Measurements from ENCODE around the gene OSBPL2.
A peak's percentile ranks its signal among the peaks of the same experiment; 100 is the strongest.

The OSBPL2 gene

DNA sequence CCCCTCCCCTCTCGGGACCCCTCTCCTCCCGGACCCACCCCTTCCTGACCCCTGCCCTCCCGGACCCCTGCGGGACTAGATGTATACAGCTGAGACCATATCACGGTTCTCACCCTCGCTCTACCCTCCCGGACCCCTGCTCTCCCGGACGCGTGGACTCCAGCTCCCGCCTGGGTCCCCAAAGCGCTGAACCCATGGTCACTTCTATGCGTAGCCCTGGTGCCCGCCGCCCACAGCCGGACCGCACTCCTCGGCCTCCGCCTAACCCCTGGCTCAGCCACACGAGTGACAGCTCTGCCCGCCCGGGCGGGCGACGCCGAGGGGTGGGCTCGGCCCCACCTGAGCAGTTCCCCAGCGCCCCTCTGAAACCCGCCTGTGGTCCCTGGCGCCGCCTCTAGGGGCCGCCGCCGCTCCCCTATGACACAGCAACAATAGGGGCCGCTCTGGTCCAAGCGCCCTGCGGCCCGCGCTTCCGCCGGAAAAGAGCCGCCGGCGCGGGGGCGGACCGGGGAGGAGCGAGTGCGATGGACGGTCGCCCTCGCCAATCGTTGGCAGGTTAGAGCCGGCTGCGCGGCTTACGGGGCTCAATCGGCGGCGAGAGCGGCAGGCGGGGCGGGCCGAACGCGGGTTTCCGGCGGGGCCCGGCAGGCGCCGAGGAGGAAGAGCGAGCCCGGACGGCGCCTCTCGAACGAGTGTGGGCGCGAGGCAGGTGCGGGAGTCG lies 64.2 kb downstream of the OSBPL2 start, which contains the start of gene ADRM1 (continued):
- peak; percentile 97 for TF ChIP-seq KLF8 (tag by site-specific recombination; IDR thresholded peaks at IDR 0.05)
- no peak for TF ChIP-seq ZNF354C (tag by site-specific recombination; IDR thresholded peaks at IDR 0.05; ENCODE audit: borderline replicate concordance, low read depth)
- TF ChIP-seq PRDM1 (tag by site-specific recombination; IDR thresholded peaks at IDR 0.05) = no peak
- TF ChIP-seq KLF10 (tag by site-specific recombination; IDR thresholded peaks at IDR 0.05) = peak; percentile 75
- 0 out of 2 replicates have a peak, but pooled peaks have one; percentile 30 for TF ChIP-seq ZNF660 (tag by site-specific recombination; IDR thresholded peaks at IDR 0.05)
- no peak for TF ChIP-seq ZNF416 (tag by site-specific recombination; IDR thresholded peaks at IDR 0.05)
- TF ChIP-seq ZNF664 (tag by site-specific recombination; IDR thresholded peaks at IDR 0.05) = no peak
- TF ChIP-seq ZNF560 (tag by site-specific recombination; IDR thresholded peaks at IDR 0.05; ENCODE audit: borderline replicate concordance) = no peak
- TF ChIP-seq, protein P1, sequence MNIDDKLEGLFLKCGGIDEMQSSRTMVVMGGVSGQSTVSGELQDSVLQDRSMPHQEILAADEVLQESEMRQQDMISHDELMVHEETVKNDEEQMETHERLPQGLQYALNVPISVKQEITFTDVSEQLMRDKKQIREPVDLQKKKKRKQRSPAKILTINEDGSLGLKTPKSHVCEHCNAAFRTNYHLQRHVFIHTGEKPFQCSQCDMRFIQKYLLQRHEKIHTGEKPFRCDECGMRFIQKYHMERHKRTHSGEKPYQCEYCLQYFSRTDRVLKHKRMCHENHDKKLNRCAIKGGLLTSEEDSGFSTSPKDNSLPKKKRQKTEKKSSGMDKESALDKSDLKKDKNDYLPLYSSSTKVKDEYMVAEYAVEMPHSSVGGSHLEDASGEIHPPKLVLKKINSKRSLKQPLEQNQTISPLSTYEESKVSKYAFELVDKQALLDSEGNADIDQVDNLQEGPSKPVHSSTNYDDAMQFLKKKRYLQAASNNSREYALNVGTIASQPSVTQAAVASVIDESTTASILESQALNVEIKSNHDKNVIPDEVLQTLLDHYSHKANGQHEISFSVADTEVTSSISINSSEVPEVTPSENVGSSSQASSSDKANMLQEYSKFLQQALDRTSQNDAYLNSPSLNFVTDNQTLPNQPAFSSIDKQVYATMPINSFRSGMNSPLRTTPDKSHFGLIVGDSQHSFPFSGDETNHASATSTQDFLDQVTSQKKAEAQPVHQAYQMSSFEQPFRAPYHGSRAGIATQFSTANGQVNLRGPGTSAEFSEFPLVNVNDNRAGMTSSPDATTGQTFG (tag by site-specific recombination; IDR thresholded peaks at IDR 0.05; ENCODE audit: borderline replicate concordance) = no peak
- TF ChIP-seq, protein P2, sequence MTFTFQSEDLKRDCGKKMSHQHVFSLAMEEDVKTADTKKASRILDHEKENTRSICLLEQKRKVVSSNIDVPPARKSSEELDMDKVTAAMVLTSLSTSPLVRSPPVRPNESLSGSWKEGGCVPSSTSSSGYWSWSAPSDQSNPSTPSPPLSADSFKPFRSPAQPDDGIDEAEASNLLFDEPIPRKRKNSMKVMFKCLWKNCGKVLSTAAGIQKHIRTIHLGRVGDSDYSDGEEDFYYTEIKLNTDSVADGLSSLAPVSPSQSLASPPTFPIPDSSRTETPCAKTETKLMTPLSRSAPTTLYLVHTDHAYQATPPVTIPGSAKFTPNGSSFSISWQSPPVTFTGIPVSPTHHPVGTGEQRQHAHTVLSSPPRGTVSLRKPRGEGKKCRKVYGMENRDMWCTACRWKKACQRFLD (tag by site-specific recombination; IDR thresholded peaks at IDR 0.05) = no peak
- TF ChIP-seq ZNF677 (tag by site-specific recombination; IDR thresholded peaks at IDR 0.05) = no peak
- TF ChIP-seq ZNF626 (tag by site-specific recombination; IDR thresholded peaks at IDR 0.05) = no peak
- no peak for TF ChIP-seq ZNF366 (tag by site-specific recombination; conservative IDR thresholded peaks at IDR 0.05)
- TF ChIP-seq ZBTB20 (tag by site-specific recombination; IDR thresholded peaks at IDR 0.05) = peak; percentile 84
- TF ChIP-seq GFI1B (tag by site-specific recombination; IDR thresholded peaks at IDR 0.05) = no peak
- TF ChIP-seq ZNF521 (tag by site-specific recombination; IDR thresholded peaks at IDR 0.05) = no peak
- no peak for TF ChIP-seq SALL2 (tag by site-specific recombination; IDR thresholded peaks at IDR 0.05; ENCODE audit: borderline replicate concordance)
- TF ChIP-seq TCF7L2 (IDR thresholded peaks at IDR 0.05; ENCODE audit: borderline replicate concordance, low read depth, low read length) = no peak
- peak; percentile 30; the same call in 1 of the 2 replicates for TF ChIP-seq ZNF596 (tag by site-specific recombination; IDR thresholded peaks at IDR 0.05)
- TF ChIP-seq ZNF670 (tag by site-specific recombination; IDR thresholded peaks at IDR 0.05; ENCODE audit: low read depth) = no peak
- TF ChIP-seq ZNF175 (tag by site-specific recombination; IDR thresholded peaks at IDR 0.05) = no peak
- peak; percentile 87 for TF ChIP-seq ZFHX2 (tag by site-specific recombination; conservative IDR thresholded peaks at IDR 0.05)
- TF ChIP-seq, protein P3, sequence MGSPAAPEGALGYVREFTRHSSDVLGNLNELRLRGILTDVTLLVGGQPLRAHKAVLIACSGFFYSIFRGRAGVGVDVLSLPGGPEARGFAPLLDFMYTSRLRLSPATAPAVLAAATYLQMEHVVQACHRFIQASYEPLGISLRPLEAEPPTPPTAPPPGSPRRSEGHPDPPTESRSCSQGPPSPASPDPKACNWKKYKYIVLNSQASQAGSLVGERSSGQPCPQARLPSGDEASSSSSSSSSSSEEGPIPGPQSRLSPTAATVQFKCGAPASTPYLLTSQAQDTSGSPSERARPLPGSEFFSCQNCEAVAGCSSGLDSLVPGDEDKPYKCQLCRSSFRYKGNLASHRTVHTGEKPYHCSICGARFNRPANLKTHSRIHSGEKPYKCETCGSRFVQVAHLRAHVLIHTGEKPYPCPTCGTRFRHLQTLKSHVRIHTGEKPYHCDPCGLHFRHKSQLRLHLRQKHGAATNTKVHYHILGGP (tag by site-specific recombination; IDR thresholded peaks at IDR 0.05) = no peak
- TF ChIP-seq, protein P4, sequence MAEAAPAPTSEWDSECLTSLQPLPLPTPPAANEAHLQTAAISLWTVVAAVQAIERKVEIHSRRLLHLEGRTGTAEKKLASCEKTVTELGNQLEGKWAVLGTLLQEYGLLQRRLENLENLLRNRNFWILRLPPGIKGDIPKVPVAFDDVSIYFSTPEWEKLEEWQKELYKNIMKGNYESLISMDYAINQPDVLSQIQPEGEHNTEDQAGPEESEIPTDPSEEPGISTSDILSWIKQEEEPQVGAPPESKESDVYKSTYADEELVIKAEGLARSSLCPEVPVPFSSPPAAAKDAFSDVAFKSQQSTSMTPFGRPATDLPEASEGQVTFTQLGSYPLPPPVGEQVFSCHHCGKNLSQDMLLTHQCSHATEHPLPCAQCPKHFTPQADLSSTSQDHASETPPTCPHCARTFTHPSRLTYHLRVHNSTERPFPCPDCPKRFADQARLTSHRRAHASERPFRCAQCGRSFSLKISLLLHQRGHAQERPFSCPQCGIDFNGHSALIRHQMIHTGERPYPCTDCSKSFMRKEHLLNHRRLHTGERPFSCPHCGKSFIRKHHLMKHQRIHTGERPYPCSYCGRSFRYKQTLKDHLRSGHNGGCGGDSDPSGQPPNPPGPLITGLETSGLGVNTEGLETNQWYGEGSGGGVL (tag by site-specific recombination; IDR thresholded peaks at IDR 0.05) = peak; percentile 61; the same call in 1 of the 2 replicates
- TF ChIP-seq ZNF501 (tag by site-specific recombination; IDR thresholded peaks at IDR 0.05) = no peak
- no peak for TF ChIP-seq ZNF114 (tag by site-specific recombination; IDR thresholded peaks at IDR 0.05)
- no peak for TF ChIP-seq ZNF133 (tag by site-specific recombination; IDR thresholded peaks at IDR 0.05)
- TF ChIP-seq ZNF830 (tag by site-specific recombination; IDR thresholded peaks at IDR 0.05; ENCODE audit: low read depth) = no peak
- no peak for TF ChIP-seq ZNF621 (tag by site-specific recombination; IDR thresholded peaks at IDR 0.05)
- TF ChIP-seq ZNF76 (tag by site-specific recombination; IDR thresholded peaks at IDR 0.05; ENCODE audit: borderline replicate concordance, low read depth) = peak; percentile 29; the same call in 1 of the 2 replicates
- TF ChIP-seq ZNF776 (tag by site-specific recombination; IDR thresholded peaks at IDR 0.05; ENCODE audit: borderline replicate concordance) = no peak

All from HEK293 (cell line).